MM.1S (cell line): ENCODE results near the gene KIF17.

Experiments used
- DNase-seq: peaks from one replicate; pipeline ENCODE4 v3.0.0-alpha.2; 2015
- H2AFZ ChIP-seq: fragments of 300-600 bp; sonication (generic); 2 replicates; pipeline ENCODE4 v1.6.0; 2016; ENCODE audit warnings: antibody characterized with exemption, low read length
- H3F3A ChIP-seq: fragments of 300-600 bp; sonication (generic); 2 replicates; pipeline ENCODE4 v1.6.1; 2016; ENCODE audit warnings: mild to moderate bottlenecking, antibody characterized with exemption, low read length, moderate library complexity, mixed read lengths; ENCODE audit not compliant: insufficient read depth
- H3K27ac ChIP-seq: fragments of 300-600 bp; sonication (generic); 2 replicates; pipeline ENCODE4 v1.5.1; 2016; ENCODE audit warnings: mild to moderate bottlenecking, low read length
- H3K27me3 ChIP-seq: fragments of 300-600 bp; sonication (generic); replicated peaks from 2 replicates; pipeline ENCODE4 v1.6.0; 2016; ENCODE audit warnings: low read length; ENCODE audit not compliant: insufficient read depth
- H3K36me3 ChIP-seq: fragments of 300-600 bp; sonication (generic); replicated peaks from 2 replicates; pipeline ENCODE4 v1.6.1; 2016; ENCODE audit warnings: mild to moderate bottlenecking, low read length, mixed read lengths; ENCODE audit not compliant: insufficient read depth
- H3K4me1 ChIP-seq: fragments of 300-600 bp; sonication (generic); 2 replicates; pipeline ENCODE4 v1.6.1; 2016; ENCODE audit warnings: low read length, mixed read lengths
- H3K4me2 ChIP-seq: fragments of 300-600 bp; sonication (generic); 2 replicates; pipeline ENCODE4 v1.6.0; 2016; ENCODE audit warnings: low read depth, low read length
- H3K4me3 ChIP-seq: fragments of 300-600 bp; sonication (generic); 2 replicates; pipeline ENCODE4 v1.5.1; 2016; ENCODE audit warnings: low read length, mixed read lengths
- H3K79me2 ChIP-seq: fragments of 300-600 bp; sonication (generic); 2 replicates; pipeline ENCODE4 v1.6.1; 2016; ENCODE audit warnings: mixed run types, low read length, mixed read lengths
- H3K9ac ChIP-seq: fragments of 300-600 bp; sonication (generic); 2 replicates; pipeline ENCODE4 v1.6.1; 2016; ENCODE audit warnings: low read length, mixed read lengths
- H3K9me2 ChIP-seq: fragments of 300-600 bp; sonication (generic); replicated peaks from 2 replicates; pipeline ENCODE4 v1.6.1; 2016; ENCODE audit warnings: mild to moderate bottlenecking, low read length, mixed read lengths; ENCODE audit not compliant: insufficient read depth
- H3K9me3 ChIP-seq: fragments of 300-600 bp; sonication (generic); replicated peaks from 2 replicates; pipeline ENCODE4 v1.6.1; 2016; ENCODE audit warnings: mild to moderate bottlenecking, low read length, mixed read lengths; ENCODE audit not compliant: insufficient read depth
- H4K20me1 ChIP-seq: fragments of 300-600 bp; sonication (generic); 2 replicates; pipeline ENCODE4 v1.6.1; 2016; ENCODE audit warnings: mild to moderate bottlenecking, low read length, moderate library complexity, mixed read lengths; ENCODE audit not compliant: insufficient read depth
- EZH2 ChIP-seq: fragments of 300-600 bp; sonication (generic); optimal IDR thresholded peaks from 2 replicates; pipeline ENCODE3; 2017; ENCODE audit warnings: low read depth, mild to moderate bottlenecking, antibody characterized with exemption, low read length, mixed read lengths
- EZH2phosphoT487 ChIP-seq: fragments of 300-600 bp; sonication (generic); IDR thresholded peaks from 2 replicates; pipeline ENCODE4 v1.6.1; 2018; ENCODE audit warnings: antibody characterized with exemption, low read length
- TF ChIP-seq, protein P1 (sequence below): fragments of 300-600 bp; sonication (generic); IDR thresholded peaks from 2 replicates; pipeline ENCODE4 v1.5.1; 2016; ENCODE audit warnings: antibody characterized with exemption, low read length, mixed read lengths

The KIF17 gene

DNA sequence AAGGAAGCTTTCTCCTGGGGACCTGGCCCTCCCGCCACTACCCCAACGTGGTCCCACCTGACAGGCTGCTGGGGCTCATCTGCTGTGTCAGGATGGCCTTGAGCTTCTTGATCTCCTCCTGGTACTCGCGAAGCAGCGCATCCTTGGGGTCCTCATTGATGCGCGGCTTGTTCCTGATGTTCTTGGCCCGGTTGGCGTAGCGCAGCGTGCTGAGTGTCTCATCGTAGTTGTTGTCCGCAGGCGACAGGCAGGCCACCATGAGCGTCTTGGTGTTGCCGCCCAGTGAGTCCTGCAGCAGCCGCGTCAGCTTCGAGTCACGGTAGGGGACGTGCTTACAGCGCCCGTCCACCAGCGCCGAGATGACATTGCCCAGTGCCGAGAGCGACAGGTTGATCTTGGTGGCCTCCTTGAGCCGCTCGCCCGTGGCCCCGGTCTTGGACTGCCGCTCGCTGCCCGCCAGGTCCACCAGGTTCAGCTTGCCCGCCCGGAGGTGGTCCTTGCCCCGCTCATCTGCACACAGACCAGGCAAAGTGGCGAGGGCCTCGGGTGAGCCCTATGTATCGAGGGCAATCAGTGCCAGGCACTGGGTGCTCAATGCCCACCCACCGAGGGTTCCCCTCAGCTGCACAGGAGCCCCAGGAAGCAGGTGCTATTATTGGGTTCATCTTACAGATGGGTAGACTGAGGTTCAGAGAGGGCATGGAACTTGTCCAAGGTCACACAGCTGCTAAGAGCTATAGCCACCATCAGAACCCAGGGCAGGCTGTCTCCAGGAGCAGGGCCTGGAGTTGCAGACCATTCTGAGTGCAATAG, 13.2 kb downstream of the KIF17 start:
- no peak overlapping the region for H3K9ac ChIP-seq
- H4K20me1 ChIP-seq, result no peaks in the 10 kb centered on the region
- H3K79me2 ChIP-seq, result no peaks in the 10 kb centered on the region
- no peak overlapping the region for H2AFZ ChIP-seq
- no peaks in the 10 kb centered on the region for H3K9me2 ChIP-seq
- no peak for DNase-seq
- H3K4me3 ChIP-seq, result no peak overlapping the region
- no peaks in the 10 kb centered on the region for H3F3A ChIP-seq
- no peak overlapping the region for H3K27ac ChIP-seq
- no peaks in the 10 kb centered on the region for H3K4me1 ChIP-seq
- peaks cover 73% of the 10 kb centered on the region for H3K27me3 ChIP-seq
- H3K9me3 ChIP-seq, result no peaks in the 10 kb centered on the region
- H3K4me2 ChIP-seq, result no peak overlapping the region
- H3K36me3 ChIP-seq, result no peaks in the 10 kb centered on the region
- no peak for TF ChIP-seq EZH2phosphoT487

DNA sequence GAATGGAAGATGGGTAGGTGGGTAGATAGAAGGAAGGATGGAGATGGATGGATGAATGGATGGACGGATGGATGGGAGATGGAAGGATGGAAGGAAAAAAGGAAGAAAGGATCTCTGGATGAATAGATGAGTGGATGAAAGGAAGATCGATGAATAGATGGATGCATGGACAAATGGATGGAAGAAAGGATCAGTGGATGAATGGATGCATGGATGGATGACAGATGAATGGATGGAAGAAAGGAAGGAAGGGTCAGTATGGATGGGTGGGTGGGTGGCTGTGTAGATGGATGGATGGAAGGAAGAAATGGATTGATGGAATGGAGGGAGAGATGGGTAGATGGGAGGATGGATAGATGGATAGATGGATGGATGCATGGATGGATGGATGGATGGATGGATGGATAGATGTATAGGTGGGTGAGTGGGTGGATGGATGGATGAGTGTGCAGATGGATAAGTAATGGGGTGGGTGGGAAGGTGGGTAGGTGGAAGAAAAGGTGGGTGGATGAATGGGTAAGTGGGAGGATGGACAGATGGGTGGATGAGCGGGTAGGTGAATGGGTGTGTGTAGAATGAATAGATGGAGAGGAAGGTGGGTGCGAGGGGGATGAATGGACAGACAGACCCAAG, 14.6 kb downstream of the KIF17 start:
- Histone ChIP-seq H3K36me3 (no peaks in the 10 kb centered on the region), H3K9ac (no peak overlapping the region), H3K9me3 (no peaks in the 10 kb centered on the region), H3K27me3 (peaks cover 71% of the 10 kb centered on the region), H3K4me1 (no peaks in the 10 kb centered on the region), H3K79me2 (no peaks in the 10 kb centered on the region), H3K4me3 (no peak overlapping the region), H3K4me2 (no peak overlapping the region), H3K9me2 (no peaks in the 10 kb centered on the region), H3K27ac (no peak overlapping the region), H4K20me1 (no peaks in the 10 kb centered on the region), H3F3A (no peaks in the 10 kb centered on the region), H2AFZ (no peak overlapping the region)
- no peak for TF ChIP-seq EZH2phosphoT487
- TF ChIP-seq EZH2, result no peak
- TF ChIP-seq, protein P1, sequence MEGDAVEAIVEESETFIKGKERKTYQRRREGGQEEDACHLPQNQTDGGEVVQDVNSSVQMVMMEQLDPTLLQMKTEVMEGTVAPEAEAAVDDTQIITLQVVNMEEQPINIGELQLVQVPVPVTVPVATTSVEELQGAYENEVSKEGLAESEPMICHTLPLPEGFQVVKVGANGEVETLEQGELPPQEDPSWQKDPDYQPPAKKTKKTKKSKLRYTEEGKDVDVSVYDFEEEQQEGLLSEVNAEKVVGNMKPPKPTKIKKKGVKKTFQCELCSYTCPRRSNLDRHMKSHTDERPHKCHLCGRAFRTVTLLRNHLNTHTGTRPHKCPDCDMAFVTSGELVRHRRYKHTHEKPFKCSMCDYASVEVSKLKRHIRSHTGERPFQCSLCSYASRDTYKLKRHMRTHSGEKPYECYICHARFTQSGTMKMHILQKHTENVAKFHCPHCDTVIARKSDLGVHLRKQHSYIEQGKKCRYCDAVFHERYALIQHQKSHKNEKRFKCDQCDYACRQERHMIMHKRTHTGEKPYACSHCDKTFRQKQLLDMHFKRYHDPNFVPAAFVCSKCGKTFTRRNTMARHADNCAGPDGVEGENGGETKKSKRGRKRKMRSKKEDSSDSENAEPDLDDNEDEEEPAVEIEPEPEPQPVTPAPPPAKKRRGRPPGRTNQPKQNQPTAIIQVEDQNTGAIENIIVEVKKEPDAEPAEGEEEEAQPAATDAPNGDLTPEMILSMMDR, result no peak
- DNase-seq, result no peak

DNA sequence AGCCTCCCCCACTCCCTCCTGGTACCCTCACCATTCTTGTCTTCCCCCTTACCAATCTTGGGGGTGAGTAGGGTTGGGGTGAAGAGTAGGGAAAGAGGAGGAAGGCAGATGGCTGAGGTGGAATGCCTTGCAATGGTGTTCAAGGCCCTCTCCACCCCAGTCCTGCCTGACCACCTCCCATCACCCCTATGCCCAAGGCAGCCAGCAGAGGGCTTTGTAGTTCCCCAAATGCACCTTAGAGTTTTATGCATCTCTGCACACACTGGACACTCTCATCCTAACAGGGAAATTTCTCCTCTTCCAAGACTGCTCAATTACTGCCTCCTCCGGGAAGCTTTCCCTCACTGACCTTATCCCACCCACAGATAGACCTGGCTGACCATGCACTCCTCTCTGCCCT, 15.4 kb downstream of the KIF17 start:
- Histone ChIP-seq H3K36me3 (no peaks in the 10 kb centered on the region), H3K9me2 (no peaks in the 10 kb centered on the region), H3K4me3 (no peak overlapping the region), H3K4me1 (no peaks in the 10 kb centered on the region), H3K9ac (no peak overlapping the region), H3K9me3 (no peaks in the 10 kb centered on the region), H4K20me1 (no peaks in the 10 kb centered on the region), H3F3A (no peaks in the 10 kb centered on the region), H3K79me2 (no peaks in the 10 kb centered on the region), H2AFZ (no peak overlapping the region), H3K27ac (no peak overlapping the region), H3K4me2 (no peak overlapping the region), H3K27me3 (peaks cover 74% of the 10 kb centered on the region)
- TF ChIP-seq, protein P1, result peak; percentile 17; the same call in 1 of the 2 replicates
- no peak for TF ChIP-seq EZH2
- no peak for DNase-seq

DNA sequence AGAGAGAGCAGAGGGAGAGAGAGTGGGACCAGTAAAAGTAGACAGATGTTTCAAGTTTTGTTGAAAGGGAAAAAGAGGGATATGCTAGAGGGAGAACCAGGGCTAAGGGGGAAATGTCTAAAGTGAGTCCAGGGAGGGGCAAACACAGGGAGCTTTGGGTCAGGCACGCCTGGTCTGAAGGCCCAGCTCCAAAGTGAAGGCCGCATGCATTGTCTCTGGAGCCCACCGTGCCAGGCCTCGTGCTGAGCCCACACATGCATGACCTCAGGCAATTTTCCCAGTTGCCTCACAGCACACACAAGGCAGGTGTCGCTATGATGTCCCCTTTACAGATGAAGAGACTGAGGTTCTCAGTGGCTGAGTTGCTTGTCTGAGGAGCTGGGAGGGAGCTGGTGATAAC, 16.0 kb downstream of the KIF17 start:
- Histone ChIP-seq H3K27ac (no peak overlapping the region), H3K9me3 (no peaks in the 10 kb centered on the region), H3K4me2 (no peak overlapping the region), H3K9me2 (no peaks in the 10 kb centered on the region), H3K4me1 (no peaks in the 10 kb centered on the region), H3K4me3 (no peak overlapping the region), H2AFZ (no peak overlapping the region), H3K27me3 (peaks cover 70% of the 10 kb centered on the region), H3K79me2 (no peaks in the 10 kb centered on the region), H3F3A (no peaks in the 10 kb centered on the region), H3K36me3 (no peaks in the 10 kb centered on the region), H4K20me1 (no peaks in the 10 kb centered on the region), H3K9ac (no peak overlapping the region)
- TF ChIP-seq, protein P1, result no peak
- TF ChIP-seq EZH2 (no peak), EZH2phosphoT487 (no peak)
- DNase-seq, result no peak
